Hippocampal formation (tissue), 2 donors: ENCODE measurements around the gene PDLIM5.
"Not testable (repeated sequence)": the region's sequence is repeated elsewhere in the genome, so short reads cannot be mapped to it uniquely, and the experiment has no call there.

Experiments
- DNase-seq, 2 donors: peaks; one replicate each; lab custom pipeline; 2025; lab: John Stamatoyannopoulos, UW

PDLIM5 gene

DNA sequence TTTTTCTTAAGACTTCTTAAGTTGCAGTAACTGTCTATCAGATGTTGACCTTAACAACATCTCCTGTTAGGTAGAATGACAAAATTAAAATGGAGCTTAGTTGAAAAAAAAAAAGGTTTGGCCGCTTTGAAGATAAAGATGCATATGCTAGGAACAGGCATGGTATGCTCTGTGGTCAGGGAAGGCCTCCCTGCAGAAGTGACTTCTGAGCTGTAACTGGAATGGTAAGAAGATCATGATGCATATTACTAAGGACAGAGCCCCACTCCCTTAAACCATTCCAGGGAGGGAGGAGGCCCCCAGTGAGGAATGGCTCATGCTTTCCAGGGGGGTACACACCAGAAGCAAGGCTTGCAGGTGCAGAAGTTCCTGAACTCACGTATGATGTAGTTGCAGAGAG is 43.7 kb downstream of the PDLIM5 start:
- no peak for DNase-seq

GRCh38 chr4:94497690-94498089 is 45.9 kb downstream of the PDLIM5 start:
- no peak for DNase-seq

GRCh38 chr4:94498502-94498901 is 46.8 kb downstream of the PDLIM5 start:
- DNase-seq, result no peak

DNA sequence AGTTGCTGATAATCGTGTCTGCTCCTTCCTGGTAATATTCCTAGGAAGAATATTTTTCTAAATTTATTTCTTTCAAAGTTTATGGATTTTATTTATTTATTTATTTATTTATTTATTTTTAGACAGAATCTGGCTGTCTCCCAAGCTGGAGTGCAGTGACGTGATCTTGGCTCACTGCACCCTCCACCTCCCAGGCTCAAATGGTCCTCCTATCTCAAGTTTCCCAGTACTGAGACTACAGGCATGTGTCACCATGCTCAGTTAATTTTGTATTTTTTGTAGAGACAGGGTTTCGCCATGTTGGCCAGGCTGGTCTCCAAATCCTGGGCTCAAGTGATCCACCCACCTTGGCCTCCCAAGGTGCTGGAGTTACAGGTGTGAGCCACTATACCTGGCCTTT is 48.9 kb downstream of the PDLIM5 start:
- DNase-seq, result no peak

- no peak for DNase-seq
Measured at GRCh38 chr4:94504545-94504944, 52.8 kb downstream of the PDLIM5 start.

DNA sequence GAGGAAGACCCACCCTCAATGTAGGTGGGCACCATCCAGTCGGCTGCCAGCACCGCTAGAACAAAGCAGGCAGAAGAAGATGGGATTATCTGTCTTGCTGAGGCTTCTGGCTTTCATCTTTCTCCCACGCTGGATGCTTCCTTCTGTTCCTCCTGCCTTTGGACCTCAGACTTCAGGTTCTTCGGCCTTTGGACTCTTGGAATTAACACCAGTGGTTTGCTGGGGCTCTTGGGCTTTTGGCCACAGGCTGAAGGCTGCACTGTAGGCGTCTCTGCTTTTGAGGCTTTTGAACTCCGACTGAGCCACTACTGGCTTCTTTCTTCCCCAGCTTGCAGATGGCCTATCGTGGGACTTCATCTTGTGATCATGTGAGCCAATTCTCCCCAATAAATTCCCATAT is 55.1 kb downstream of the PDLIM5 start:
- no peak for DNase-seq

DNA sequence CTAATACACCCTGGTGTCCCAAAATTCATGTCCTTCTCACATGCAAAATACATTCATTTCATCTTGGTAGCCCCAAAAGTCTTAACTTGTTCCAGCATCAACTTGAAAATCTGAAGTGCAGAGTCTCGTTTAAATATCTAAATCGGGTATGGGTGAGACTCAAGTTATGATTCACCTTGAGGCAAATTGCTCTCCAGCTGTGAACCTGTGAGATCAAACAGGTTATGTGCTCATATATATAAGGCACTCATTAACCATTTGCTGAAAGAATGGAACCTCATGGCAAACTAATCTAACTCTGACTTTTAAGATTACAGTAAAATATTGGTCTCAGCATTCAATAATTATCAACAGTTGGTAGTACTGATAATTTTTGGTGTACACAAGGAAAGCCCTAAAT is 55.5 kb downstream of the PDLIM5 start:
- DNase-seq, result no peak

DNA sequence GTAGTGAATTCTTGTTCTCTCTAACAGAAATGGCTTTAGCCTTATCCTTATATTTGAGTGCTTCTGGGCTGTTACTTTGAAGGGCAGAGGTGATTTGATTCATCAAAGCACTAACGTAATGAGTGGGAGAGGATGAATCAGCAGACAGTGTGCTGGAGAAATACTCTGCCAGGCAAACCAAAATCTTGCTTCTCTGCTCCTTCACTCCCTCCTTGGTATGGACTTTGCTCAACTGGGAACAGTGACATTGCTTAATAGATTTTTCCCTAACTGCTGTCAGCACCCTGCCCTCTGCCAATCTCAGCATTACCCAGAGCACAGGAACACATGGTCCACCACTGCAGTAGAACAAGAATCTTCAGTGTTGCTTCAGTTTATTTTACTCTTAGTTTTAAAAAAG is 56.0 kb downstream of the PDLIM5 start:
- no peak for DNase-seq

GRCh38 chr4:94508296-94508695 is 56.6 kb downstream of the PDLIM5 start:
- DNase-seq, result no peak

DNA sequence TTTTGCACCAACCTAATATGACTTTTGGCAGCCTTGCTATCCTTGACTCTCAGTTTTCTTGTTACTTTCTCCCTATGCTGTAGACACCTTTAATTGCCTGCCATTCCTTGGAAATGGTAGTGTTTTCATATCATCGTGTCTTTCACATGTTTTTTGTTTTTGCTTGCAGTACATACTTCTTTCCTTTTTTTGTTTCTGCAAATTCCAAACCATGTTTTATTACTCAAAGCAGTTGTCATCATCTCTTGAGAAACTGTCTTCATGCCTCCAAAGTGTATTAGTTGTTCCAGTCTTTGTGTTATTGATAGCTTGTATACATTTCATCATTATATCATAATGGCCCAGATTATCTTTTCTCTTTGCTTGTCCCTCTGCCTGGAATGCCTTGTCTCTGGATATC is 57.1 kb downstream of the PDLIM5 start:
- DNase-seq, result no peak

GRCh38 chr4:94511591-94511990 is 59.8 kb downstream of the PDLIM5 start:
- DNase-seq, result no peak

DNA sequence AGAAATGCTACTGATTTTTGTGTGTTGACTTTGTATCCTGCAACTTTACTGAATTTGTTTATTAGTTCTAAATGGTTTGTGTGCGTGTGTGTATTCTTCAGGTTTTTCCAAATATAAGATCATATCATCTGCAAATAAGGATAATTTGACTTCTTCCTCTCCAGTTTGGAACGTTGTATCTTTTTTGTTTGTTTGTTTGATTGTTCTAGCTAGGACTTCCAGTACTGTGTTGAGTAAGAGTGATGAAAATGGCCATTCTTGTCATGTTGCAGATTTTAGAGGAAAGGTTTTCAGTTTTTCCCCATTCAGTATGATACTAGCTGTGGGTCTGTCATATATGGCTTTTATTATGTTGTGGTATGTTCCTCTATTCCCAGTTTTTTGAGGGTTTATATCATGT is 61.8 kb downstream of the PDLIM5 start:
- DNase-seq, result not testable (repeated sequence)

- DNase-seq, result no peak
Measured at GRCh38 chr4:94515365-94515764, 63.6 kb downstream of the PDLIM5 start.

DNA sequence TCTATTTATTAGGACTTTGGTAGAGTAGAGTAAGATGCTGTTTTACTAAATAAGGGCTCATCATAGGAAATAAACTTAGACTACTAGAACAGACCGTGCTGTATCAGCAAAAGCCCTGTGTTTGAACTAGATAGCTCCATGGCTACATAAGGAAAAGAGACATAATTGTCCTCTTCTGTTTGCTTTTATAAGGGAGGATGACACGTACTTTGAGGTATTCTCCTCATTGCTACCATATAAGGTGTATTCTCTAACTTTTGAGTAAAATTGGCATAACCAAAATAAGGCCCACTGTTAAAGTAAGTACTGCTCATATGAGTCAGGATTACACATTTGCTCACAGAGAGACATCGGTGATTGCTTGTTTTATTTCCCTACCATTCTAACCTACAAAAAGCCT is 64.3 kb downstream of the PDLIM5 start:
- no peak for DNase-seq

GRCh38 chr4:94516999-94517398 is 65.3 kb downstream of the PDLIM5 start:
- no peak for DNase-seq

- DNase-seq, result no peak
Measured at GRCh38 chr4:94517492-94517891, 65.8 kb downstream of the PDLIM5 start.

DNA sequence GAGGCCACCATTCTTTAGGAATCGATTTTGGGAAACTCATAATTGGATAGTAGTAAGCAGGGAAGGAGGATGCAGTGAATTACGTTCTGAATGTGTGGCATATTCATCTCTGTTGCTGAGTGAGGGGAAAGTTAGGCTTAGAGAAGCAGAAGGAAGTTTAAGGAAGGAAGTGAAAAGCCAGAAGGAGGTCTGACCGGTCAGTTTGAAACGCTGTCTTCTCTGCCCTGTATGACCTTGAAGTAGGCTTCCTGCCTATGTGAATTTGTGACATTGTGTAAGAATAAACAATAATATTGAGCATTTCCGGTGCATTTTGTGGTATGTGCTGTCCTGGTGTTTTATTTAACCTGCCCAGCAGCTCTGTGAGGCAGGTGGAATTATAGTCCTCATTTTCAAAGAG is 67.3 kb downstream of the PDLIM5 start:
- DNase-seq, result no peak

- DNase-seq, result no peak
Measured at GRCh38 chr4:94519925-94520789, 68.4 kb downstream of the PDLIM5 start.

DNA sequence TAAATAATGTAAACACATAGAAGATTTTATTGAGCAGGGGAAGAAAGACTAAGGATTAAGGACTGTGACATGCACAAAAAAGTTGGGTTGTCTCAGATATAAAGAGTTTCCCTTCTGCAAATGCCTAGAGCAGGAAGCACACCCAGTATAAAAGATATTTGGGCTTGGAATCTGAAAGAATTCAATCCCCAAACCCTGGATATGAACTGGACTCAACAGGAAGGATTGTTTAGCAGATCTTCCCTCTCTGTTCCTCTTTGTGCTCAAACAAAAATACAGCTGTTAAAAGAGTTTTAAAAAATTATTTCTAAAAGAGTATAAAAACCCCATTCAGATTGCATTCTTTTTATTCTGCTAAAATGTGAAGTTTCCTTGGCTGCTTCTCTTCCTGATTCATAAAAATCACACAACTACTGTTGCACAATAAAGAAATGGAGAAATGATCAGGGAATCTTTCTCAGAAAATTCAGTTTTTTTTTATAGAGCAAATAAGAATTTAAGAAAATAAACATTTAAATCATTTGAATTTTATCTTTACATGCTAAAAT is 71.4 kb downstream of the PDLIM5 start:
- DNase-seq, result no peak

GRCh38 chr4:94523617-94524016 is 71.9 kb downstream of the PDLIM5 start:
- DNase-seq, result no peak

DNA sequence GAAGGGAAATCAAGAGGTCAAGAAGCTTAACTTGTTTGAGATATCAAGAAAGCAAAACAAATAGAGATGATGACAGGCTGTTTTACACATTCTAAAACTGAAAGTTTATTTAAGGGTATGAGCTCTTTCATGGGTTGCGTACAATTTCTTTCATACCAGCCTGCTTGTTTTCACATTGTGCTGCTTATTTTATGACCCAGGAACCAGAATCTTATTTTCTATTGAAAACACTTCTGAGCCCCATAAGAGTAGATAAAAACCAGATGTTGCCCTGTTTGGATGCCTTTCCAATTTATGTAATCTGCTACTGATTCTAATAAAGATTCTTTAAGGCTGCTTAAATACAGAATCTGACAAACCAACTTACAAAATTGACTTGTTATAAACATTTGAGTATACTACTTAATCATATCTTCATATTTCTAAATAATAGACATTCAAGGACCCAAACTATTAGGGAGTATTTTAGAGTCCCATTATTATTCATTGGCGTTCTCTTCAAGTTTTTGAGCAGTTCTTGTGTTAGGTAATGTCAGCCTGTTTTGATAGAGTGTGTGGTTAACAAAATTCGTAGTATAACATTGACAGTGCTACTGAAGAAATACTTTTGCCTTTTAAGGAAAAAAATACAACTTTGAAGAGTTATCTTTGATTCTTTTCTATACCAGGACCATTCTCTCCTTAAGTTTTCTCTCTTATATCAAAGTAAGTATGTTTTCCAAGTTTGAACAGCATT is 74.4 kb downstream of the PDLIM5 start:
- DNase-seq, result no peak

DNA sequence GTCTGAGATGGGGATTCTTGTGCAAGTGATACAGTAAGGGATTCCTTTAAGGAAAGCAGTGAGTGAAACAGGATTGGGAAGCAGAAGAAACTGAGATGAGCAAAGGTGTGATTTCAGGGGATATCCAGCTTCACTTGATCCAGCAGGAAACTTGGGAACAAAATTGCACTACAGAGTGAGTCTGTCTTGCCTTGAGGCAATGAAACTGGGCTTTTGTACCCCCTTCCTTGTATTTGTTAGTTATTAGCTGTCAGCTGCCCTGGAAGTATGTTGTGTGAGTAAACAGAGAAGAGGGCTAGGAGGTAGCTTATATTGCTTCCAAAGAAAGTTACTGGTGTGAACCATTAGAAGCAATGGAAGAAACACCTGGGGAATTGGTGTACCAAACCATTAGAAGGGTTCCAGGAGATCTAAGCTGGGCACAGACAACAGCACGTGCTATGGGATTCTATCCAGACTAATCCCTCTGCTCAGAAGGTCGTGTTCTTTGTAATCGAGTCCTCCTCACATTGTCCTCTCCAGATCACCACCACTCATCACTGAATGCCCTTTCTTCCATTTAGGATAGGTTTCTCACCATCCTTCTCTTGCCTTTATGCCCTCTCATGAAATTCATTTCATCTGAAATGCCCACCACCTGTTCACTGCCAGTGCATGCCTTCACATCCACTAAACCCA is 76.0 kb downstream of the PDLIM5 start:
- no peak for DNase-seq
